Measurements from ENCODE around the gene RBM7. TPM values are rescaled to one million over a fixed set of nuclear protein-coding genes. Genes with fewer than 3 reads are reported as not detected.

RBM7 gene
- total and polyA plus RNA-seq, 2 of the 13 experiments (the other 11 are each of a cell fraction or from before 2014, with no cell fraction given), result 30.5 to 32.3 TPM

DNA sequence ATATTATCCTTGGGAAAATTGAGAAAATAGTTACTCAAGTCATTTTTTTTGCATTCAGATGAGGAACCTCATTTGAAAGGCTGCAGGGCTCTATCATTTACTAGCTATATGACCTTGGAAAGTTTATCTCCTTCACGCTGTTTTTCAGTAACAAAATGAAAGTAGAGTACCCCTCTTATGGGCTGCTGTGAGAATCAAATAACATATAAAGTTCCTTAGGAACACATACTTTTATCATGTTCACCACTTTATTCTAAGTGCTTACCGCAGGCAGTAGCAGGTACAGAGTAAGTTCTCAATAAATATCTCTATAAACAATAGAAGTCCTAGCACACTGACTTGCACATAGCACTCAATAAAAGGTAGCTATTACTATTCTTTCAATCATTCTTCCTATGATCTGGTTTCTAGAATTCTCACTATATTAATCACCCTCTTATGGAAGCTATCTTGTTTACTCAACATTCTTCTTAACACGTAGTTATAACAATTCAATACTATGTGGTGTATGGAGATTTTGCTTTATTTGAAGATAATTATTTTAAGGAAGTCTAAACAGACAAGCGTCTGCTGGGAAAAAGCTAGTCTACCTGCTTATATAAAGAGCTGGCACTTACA lies 2.1 kb upstream of the RBM7 start (continued):
- TF ChIP-seq DR1 (CRISPR knock-in tag; IDR thresholded peaks at IDR 0.05), result no peak
- TF ChIP-seq, protein P1, sequence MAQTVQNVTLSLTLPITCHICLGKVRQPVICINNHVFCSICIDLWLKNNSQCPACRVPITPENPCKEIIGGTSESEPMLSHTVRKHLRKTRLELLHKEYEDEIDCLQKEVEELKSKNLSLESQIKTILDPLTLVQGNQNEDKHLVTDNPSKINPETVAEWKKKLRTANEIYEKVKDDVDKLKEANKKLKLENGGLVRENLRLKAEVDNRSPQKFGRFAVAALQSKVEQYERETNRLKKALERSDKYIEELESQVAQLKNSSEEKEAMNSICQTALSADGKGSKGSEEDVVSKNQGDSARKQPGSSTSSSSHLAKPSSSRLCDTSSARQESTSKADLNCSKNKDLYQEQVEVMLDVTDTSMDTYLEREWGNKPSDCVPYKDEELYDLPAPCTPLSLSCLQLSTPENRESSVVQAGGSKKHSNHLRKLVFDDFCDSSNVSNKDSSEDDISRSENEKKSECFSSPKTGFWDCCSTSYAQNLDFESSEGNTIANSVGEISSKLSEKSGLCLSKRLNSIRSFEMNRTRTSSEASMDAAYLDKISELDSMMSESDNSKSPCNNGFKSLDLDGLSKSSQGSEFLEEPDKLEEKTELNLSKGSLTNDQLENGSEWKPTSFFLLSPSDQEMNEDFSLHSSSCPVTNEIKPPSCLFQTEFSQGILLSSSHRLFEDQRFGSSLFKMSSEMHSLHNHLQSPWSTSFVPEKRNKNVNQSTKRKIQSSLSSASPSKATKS (CRISPR knock-in tag; IDR thresholded peaks at IDR 0.05), result no peak
- TF ChIP-seq CREBL2 (CRISPR knock-in tag; IDR thresholded peaks at IDR 0.05; ENCODE audit: borderline replicate concordance), result no peak
- no peak for TF ChIP-seq ZNF773 (CRISPR knock-in tag; IDR thresholded peaks at IDR 0.05; ENCODE audit: borderline replicate concordance)
- TF ChIP-seq, protein P2, sequence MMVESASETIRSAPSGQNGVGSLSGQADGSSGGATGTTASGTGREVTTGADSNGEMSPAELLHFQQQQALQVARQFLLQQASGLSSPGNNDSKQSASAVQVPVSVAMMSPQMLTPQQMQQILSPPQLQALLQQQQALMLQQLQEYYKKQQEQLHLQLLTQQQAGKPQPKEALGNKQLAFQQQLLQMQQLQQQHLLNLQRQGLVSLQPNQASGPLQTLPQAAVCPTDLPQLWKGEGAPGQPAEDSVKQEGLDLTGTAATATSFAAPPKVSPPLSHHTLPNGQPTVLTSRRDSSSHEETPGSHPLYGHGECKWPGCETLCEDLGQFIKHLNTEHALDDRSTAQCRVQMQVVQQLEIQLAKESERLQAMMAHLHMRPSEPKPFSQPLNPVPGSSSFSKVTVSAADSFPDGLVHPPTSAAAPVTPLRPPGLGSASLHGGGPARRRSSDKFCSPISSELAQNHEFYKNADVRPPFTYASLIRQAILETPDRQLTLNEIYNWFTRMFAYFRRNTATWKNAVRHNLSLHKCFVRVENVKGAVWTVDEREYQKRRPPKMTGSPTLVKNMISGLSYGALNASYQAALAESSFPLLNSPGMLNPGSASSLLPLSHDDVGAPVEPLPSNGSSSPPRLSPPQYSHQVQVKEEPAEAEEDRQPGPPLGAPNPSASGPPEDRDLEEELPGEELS (CRISPR knock-in tag; IDR thresholded peaks at IDR 0.05), result no peak
- no peak for TF ChIP-seq ZNF253 (CRISPR knock-in tag; IDR thresholded peaks at IDR 0.05; ENCODE audit: borderline replicate concordance)
